Activated B cell treated with CpG ODN at 0.5 μM for 24 hours (primary cell): ENCODE measurements around the gene IL6R. TPM values are rescaled to one million over a fixed set of nuclear protein-coding genes. Genes with fewer than 3 reads are reported as not detected.

Source experiments
- ATAC-seq: fragments of 200-7000 bp; cut with Tn5 transposase; one replicate; pipeline ENCODE4 v1.10.0; 2021; ENCODE audit warnings: low read depth, mild to moderate bottlenecking, moderate library complexity
- CTCF ChIA-PET: fragments of 350-600 bp; sonication (Branson Sonifier 250); formaldehyde crosslinking; loops from one replicate; lab custom pipeline; 2021; ENCODE audit warnings: antibody characterized with exemption; lab: Charles Lee
- POLR2A ChIA-PET: fragments of 350-600 bp; sonication (Branson Sonifier 250); formaldehyde crosslinking; loops from one replicate; lab custom pipeline; 2021; ENCODE audit warnings: antibody characterized with exemption; lab: Charles Lee
- DNase-seq: peaks from one replicate; pipeline ENCODE4 v3.0.0; 2022
- H3K27ac Mint-ChIP-seq: one replicate; pipeline ENCODE4 v1.8.0; 2020; ENCODE audit warnings: mixed read lengths
- H3K27me3 Mint-ChIP-seq: one replicate; pipeline ENCODE4 v1.8.0; 2021; ENCODE audit warnings: mixed read lengths
- H3K36me3 Mint-ChIP-seq: one replicate; pipeline ENCODE4 v1.8.0; 2021; ENCODE audit warnings: low read depth, mixed read lengths
- H3K4me1 Mint-ChIP-seq: one replicate; pipeline ENCODE4 v1.8.0; 2021; ENCODE audit warnings: mixed read lengths
- H3K4me3 Mint-ChIP-seq: one replicate; pipeline ENCODE4 v1.8.0; 2020; ENCODE audit warnings: mild to moderate bottlenecking, mixed read lengths
- H3K9me3 Mint-ChIP-seq: one replicate; pipeline ENCODE4 v1.8.0; 2020; ENCODE audit warnings: mixed read lengths
- intact Hi-C: fragments of 100-400 bp; cut with micrococcal nuclease; formaldehyde crosslinking; loops from one replicate; pipeline ENCODE4 v1.15.1; 2024
- total RNA-seq: library from RNA; stranded (reverse); gene quantifications from 2 replicates; pipeline ENCODE4 v1.2.3, GENCODE V29; 2022
- TF ChIP-seq, protein P1 (sequence below): fragments of 200-600 bp; IDR thresholded peaks from one replicate; pipeline ENCODE4 v1.8.0; 2022; ENCODE audit warnings: antibody characterized with exemption, mild to moderate bottlenecking

Gene IL6R
- total RNA-seq, 1 donor from 2014 or later = 3.3 TPM

DNA sequence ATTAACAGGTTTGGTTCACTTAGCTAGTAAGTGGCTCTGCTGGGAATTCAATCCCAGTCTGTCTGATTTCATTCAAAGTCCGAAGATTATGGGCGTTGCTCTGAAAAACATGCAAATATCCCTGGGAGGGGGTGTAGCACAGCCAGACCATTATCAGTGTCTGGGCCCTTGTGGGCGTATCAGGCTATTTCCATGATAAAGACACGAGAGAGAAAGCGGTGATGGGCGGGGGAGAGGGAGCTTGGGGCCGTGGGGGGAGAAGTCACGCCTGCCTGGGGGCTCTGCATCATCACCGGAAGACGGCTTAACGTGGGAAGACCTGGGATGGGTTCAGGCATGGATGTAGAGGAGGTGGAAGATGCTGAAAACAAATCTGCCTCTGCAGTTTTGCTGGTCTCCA, 25.8 kb downstream of the IL6R start:
- DNase-seq (no peak), ATAC-seq (no peak)
- intact Hi-C loops = no loop called here
- Mint-ChIP-seq H3K4me3 (no peak overlapping the region), H3K36me3 (peaks cover 3% of the 10 kb centered on the region), H3K9me3 (no peaks in the 10 kb centered on the region), H3K27me3 (no peaks in the 10 kb centered on the region), H3K27ac (no peak overlapping the region), H3K4me1 (peaks cover 4% of the 10 kb centered on the region)
- ChIA-PET POLR2A (no interaction called here), CTCF (no interaction called here)
- TF ChIP-seq, protein P1, sequence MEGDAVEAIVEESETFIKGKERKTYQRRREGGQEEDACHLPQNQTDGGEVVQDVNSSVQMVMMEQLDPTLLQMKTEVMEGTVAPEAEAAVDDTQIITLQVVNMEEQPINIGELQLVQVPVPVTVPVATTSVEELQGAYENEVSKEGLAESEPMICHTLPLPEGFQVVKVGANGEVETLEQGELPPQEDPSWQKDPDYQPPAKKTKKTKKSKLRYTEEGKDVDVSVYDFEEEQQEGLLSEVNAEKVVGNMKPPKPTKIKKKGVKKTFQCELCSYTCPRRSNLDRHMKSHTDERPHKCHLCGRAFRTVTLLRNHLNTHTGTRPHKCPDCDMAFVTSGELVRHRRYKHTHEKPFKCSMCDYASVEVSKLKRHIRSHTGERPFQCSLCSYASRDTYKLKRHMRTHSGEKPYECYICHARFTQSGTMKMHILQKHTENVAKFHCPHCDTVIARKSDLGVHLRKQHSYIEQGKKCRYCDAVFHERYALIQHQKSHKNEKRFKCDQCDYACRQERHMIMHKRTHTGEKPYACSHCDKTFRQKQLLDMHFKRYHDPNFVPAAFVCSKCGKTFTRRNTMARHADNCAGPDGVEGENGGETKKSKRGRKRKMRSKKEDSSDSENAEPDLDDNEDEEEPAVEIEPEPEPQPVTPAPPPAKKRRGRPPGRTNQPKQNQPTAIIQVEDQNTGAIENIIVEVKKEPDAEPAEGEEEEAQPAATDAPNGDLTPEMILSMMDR = no peak

DNA sequence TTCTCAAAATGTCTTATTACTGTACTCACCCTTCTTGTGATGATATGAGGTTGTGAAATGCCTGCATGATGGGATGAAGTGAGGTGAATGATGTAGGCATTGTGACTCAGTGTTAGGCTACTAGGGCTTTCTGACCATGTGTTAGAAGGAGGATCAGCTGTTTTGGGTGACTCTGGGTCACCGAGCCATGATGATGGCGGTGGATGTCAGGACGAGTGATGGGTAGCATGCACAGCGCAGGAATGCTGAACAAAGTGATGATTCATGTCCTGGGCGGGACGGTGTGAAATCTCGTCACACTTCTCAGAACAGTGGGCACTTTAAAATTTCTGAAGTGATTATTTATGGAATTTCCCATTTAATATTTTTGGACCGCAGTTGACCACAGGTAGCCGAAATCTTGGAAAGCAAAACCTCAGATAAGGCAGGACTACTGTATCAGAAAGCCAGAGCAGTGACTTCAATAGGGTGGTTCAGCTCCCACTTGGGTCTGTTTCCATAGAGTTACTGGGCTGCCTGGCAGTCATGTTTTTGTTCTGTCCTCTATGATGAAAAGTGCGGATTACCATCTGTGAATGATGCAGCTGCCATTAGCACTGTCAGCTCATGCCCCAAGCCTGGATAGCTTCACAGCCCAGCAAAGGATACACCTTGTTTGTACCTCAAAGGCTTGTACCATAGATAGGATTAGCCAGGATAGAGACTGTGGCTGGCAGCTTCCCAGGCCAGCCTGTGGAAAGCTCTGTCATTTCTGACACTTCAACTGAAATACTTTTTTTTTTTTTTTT, 26.6 kb downstream of the IL6R start:
- ChIA-PET POLR2A (no interaction called here), CTCF (interaction anchor here (1.2 kb wide), 1 partner anchor 48 kb away, joined by 4 read pairs; no protein-coding TSS in a partner anchor)
- TF ChIP-seq, protein P1 = no peak
- no peak for DNase-seq
- peaks cover 4% of the 10 kb centered on the region for H3K4me1 Mint-ChIP-seq
- no peak for ATAC-seq
- intact Hi-C loops = no loop called here
- no peaks in the 10 kb centered on the region for H3K27me3 Mint-ChIP-seq
- no peak overlapping the region for H3K4me3 Mint-ChIP-seq
- H3K36me3 Mint-ChIP-seq = peaks cover 3% of the 10 kb centered on the region
- H3K9me3 Mint-ChIP-seq = no peaks in the 10 kb centered on the region
- no peak overlapping the region for H3K27ac Mint-ChIP-seq

DNA sequence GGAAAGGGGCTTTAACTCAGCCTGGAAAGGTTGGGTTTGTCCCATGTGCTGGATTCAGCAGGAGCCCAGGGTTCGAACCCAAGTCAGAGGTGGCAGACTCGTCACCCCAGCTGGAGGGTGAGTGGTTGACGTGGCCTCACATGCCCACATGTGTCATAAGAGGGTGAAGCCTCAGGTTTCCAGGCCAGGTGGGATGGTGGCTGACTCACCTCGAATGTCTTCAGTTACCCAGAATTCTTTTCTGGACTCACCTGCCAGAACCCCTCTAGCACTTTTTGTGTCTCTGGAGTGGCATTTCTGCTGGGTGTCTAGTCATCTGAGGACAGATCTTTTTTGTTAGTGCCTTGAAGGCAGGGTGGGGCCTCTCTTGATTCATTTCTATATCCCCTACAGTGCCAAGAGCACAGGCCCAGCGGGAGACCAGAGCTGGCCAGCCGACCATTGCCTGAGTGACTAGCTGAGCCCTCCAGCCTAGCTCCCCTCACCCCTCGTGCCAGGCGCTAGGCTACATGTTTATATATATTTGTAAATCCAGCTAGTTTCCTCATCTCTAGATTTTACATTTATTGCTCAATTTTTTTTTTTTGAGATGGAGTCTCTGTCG, 28.1 kb downstream of the IL6R start:
- Mint-ChIP-seq H3K27ac (no peak overlapping the region), H3K4me1 (peaks cover 4% of the 10 kb centered on the region), H3K9me3 (no peaks in the 10 kb centered on the region), H3K36me3 (peaks cover 3% of the 10 kb centered on the region), H3K27me3 (no peaks in the 10 kb centered on the region), H3K4me3 (no peak overlapping the region)
- CTCF ChIA-PET = interaction anchor here (1.2 kb wide), 1 partner anchor 47 kb away, joined by 4 read pairs; no protein-coding TSS in a partner anchor
- TF ChIP-seq, protein P1 = no peak
- no peak for ATAC-seq
- POLR2A ChIA-PET = no interaction called here
- DNase-seq = no peak
- intact Hi-C loops = no loop called here

DNA sequence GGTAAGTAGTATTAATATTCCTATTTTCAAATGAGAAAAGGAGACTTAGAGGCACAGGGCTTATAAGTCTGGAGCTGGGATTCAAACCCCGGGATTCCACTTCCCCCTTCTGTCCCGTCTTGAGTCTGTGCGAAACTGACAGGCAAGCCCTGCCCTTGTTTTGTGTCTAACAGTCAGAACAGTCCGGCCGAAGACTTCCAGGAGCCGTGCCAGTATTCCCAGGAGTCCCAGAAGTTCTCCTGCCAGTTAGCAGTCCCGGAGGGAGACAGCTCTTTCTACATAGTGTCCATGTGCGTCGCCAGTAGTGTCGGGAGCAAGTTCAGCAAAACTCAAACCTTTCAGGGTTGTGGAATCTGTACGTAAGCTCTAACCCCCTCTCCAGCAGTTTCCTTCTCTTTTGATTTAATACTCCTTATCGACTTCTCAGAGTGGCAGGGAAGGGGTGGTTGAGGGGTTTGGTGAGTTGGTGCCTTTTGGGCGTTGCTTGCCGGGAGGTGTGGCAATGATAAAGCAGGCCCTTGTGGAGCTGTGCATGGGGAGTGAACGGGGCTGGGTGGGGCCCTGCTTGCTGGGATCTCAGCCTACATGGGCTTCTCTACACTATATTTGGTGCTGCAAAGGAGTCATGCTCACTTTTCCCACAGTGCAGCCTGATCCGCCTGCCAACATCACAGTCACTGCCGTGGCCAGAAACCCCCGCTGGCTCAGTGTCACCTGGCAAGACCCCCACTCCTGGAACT, 29.4 kb downstream of the IL6R start:
- no peaks in the 10 kb centered on the region for H3K9me3 Mint-ChIP-seq
- peaks cover 3% of the 10 kb centered on the region for H3K36me3 Mint-ChIP-seq
- ATAC-seq (no peak), DNase-seq (no peak)
- no peak overlapping the region for H3K4me3 Mint-ChIP-seq
- TF ChIP-seq, protein P1 = no peak
- peaks cover 7% of the 10 kb centered on the region for H3K4me1 Mint-ChIP-seq
- H3K27me3 Mint-ChIP-seq = no peaks in the 10 kb centered on the region
- POLR2A ChIA-PET = interaction anchor here (1.3 kb wide), 1 partner anchor 14 kb away, joined by 4 read pairs; no protein-coding TSS in a partner anchor
- H3K27ac Mint-ChIP-seq = no peak overlapping the region
- CTCF ChIA-PET = no interaction called here
- intact Hi-C loops = no loop called here
